Measurements from ENCODE around the gene USP21.

DNA sequence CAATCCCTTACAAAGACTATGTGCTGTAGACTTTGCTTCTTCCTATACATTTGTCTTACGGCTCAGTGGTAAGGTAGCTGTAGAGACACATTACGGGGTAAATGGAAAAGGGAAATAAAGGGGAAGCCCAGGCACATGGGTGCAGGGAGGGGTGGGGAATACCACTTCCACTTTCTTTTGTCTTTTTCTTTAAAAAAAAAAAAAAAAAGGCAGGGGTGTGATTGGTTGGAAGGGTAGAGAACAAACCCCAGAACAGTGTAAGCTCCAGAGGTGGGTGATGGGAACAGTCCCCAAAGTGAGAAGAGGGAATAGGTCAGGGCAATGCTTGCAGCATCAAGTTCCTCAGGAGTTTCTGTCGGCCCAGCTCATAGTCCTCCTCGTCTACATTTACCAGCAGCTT lies 37.5 kb upstream of the USP21 start:
- no peak for TF ChIP-seq EP300 (IDR thresholded peaks at IDR 0.05)
- TF ChIP-seq, protein P1, sequence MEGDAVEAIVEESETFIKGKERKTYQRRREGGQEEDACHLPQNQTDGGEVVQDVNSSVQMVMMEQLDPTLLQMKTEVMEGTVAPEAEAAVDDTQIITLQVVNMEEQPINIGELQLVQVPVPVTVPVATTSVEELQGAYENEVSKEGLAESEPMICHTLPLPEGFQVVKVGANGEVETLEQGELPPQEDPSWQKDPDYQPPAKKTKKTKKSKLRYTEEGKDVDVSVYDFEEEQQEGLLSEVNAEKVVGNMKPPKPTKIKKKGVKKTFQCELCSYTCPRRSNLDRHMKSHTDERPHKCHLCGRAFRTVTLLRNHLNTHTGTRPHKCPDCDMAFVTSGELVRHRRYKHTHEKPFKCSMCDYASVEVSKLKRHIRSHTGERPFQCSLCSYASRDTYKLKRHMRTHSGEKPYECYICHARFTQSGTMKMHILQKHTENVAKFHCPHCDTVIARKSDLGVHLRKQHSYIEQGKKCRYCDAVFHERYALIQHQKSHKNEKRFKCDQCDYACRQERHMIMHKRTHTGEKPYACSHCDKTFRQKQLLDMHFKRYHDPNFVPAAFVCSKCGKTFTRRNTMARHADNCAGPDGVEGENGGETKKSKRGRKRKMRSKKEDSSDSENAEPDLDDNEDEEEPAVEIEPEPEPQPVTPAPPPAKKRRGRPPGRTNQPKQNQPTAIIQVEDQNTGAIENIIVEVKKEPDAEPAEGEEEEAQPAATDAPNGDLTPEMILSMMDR (IDR thresholded peaks at IDR 0.05): no peak
